Measurements from ENCODE around the gene TEX22.
A peak's percentile ranks its signal among the peaks of the same experiment; 100 is the strongest.
"Not testable (repeated sequence)": the region's sequence is repeated elsewhere in the genome, so short reads cannot be mapped to it uniquely, and the experiment has no call there.

Gene TEX22, protein sequence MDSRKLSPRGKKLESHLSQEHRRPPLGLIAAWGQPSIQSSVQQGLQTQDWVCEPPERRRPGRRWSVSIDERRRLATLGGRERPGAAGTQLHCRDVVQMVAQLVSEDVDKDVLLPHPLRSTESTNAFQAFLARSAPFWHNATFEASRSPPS

DNA sequence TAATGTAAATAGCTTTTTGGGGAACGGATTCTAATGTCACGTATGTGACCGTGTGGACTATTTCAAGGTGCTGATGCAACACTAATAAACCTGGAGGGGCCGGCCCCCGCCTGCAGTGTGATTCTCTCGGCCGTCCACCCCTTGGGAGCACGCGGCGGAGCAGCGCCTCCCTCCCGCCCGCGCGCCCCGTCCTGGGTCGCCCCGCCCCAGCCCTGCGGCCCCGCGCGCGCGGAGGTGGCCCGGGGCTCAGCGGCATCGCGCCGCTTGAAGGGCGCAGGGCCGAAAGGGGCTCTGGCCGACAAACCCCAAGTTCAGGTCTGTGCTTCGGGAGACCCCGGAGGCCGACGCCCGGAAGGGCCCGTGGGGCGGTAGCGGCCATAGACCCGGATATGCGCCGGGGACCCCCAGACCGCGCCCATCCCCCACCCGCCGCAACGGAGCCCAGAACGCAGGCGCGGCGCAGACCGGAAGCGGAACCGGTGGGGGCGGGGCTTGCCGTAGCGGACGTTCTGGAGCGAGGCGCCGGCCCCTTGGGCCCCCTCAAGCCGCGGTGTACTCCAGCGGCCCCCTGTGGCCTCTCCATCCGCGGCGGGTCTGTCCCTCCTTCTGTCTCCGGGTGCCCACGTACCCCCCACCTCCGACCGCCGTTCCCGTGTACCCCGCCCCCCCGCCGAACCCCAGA lies at the start of gene TEX22:
TSS of gene TEX22 (plus strand) at position 495 of the 682 bp plus-strand sequence. CDS start 803 bp downstream, outside the sequence.
- peak; percentile 97 for DNase-seq (ENCODE audit: low spot score)

DNA sequence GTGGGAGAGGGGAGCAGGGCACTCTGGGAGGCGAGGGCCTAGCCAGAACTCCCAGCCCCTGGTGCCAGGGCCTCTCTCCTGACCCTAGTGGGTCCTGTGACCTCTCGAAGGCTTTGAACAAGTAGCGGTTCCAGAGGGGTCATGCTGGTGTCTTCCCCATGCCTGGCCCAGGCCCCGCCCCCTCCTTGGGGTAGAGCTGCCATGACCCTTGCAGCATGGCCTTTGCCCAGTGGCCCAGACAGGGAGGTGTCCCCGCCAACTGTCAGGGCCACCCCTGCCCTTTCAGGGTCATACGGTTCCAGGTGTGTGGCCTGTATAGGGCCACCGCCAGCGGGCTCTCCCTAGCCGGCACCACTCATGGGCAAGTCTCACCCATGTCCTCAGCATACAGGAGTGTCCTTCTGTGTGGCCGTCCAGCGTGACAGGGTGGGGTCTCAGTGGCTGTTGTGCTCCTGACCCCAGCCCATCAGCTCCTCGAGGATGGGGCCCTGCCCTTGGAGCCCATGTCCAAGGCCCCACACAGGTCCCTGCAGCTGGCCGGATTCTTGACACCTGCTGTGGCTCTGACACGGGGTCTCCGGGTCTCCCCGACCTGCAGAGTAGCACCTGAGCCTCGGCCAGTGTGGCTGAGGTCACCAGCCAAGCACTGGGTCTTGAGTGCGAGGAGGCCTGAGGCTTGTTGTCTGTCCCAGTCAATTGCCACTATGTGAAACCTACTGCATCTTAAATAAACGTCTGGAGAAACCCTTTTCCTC lies 49.2 kb upstream of the TEX22 start:
- DNase-seq (ENCODE audit: low spot score) = no peak

DNA sequence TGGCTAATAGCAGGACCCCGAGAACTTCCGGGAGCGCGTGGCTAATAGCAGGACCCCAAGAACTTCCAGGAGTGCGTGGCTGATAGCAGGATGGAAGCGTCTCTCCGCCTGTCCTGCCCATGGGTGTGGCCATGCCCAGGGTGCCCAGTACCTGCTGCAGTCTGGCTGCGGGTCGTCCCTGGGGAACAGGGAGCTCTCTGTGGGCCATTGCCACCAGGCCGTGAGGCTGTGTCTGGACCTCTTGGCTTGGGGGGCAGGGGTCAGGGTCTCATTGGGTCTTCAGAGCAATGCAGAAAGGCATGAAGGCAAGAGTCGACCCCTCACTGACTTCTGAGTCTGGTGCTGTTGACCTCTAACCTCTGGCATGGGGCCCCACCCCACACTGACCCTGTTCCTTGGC lies 48.3 kb upstream of the TEX22 start:
- DNase-seq (ENCODE audit: low spot score) = no peak

DNA sequence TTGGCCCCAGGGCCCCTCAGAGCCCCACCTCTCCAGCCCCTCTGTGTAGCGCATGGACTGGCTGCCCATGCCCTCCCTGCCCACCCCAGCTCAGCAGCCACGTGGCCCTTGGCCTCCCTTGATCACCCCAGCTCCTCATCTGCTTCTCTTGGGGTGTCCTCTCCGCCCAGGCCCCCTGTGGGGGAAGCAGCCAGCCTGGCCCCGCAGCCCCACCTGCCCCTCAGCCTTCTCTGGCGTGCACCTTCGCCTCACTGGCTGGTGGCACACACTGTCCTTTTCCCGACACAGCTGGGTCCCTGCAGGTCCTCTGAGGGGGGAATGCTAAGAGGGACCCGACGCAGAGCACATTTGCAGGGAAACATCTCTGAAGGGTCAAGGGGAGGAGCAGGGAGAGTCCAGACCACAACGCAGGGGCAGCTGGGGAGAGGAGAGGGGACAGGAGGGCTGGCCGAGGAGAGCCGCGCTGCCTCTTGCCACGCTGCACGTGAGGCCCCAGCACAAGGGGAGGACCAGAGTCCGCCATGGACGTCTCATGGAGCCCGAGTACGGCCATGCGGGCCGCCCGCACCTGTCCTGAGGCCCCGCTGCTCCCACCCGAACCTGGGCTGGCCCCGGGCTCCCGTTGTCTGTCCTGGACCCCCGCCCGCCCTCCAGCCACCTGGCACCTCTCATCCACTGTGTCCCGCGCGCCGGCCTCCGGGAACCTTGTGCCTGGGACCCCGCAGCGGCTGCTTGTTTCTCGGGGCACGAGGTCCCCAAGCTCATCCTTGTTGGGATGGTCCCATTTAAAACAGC lies 47.7 kb upstream of the TEX22 start:
- DNase-seq (ENCODE audit: low spot score) = no peak

DNA sequence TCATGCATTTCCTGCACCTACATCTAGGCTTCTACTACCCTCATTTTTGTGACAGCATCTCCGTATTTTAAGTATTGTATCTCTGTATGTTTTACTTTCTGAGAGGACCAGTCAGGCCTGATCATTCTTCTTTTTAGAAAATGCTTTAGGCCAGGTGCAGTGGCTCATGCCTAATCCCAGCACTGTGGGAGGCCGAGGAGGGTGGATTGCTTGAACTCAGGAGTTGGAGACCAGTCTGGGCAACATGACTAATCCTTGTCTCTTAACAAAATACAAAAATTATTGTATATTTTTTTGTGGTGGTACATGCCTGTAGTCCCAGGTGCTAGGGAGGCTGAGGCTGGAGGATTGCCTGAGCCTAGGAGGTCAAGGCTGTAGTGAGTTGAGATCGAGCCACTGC lies 46.9 kb upstream of the TEX22 start:
- no peak for DNase-seq (ENCODE audit: low spot score)

DNA sequence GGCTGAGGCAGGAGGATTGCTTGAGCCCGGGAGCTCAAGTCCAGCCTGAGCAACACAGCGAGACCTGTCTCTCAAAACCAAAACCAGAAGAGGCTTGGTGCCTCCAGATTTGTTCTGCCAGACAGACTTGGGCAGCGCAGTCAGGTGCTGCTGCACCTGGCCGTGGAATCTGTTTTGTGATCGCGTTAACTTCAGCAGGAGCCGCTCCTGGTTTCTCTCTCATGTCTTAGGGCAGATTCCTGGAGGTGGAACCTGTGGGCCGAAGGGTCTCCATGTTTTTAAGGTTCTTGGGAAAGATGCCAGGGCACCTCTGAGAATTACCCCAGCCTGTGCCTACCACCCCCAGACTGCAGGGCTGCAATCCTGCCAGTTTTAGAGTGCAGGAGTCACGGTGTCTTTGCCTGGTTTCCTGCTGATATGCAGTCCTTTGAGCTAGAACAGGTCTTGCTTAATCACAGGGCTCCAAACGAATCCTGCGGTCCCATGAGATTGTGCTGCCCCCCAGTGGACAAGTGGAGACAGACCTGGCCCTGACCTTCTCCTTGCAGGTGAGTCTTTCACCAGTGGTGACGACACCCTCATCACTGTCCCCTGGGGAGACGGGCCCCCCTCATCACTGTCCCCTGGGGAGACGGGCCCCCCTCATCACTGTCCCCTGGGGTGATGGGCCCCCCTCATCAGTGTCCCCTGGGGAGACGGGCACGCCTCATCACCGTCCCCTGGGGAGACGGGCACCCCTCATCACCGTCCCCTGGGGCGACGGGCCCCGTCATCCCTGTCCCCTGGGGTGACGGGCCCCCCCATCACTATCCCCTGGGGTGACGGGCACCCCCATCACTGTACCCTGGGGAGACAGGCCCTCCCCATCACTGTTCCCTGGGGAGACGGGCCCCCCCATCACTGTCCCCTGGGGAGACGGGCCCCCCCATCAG lies 46.2 kb upstream of the TEX22 start:
- peak; percentile 95 for DNase-seq (ENCODE audit: low spot score)

DNA sequence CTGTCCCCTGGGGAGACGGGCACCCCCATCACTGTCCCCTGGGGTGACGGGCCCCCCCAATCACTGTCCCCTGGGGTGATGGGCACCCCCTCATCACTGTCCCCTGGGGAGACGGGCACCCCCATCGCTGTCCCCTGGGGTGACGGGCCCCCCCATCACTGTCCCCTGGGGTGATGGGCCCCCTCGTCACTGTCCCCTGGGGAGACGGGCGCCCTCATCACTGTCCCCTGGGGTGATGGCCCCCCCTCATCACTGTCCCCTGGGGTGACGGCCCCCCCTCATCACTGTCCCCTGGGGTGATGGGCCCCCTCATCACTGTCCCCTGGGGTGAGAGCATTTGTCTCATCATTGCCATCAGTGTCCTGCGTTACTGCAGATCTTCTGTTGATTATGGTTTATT lies 45.2 kb upstream of the TEX22 start:
- DNase-seq (ENCODE audit: low spot score) = no peak

DNA sequence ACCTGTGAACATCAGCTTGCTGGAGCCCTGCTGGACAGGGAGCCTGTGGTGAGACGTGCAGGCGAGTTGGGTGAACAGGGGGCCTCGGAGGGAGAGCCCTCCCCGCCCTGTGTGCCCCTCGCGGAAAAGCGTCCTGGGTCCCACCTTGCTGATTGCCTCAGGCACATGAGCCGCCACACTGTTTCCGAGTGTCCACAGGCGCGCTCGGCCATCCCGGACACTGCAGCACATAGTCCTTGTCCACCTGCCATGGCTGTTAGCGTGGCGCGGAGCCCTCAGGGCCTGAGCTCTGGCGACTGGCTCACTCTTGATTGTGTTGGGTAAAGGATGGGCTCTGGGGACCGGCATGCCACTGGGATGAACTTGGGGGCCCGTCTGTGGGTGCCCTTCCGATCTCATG lies 43.8 kb upstream of the TEX22 start:
- DNase-seq (ENCODE audit: low spot score) = no peak

DNA sequence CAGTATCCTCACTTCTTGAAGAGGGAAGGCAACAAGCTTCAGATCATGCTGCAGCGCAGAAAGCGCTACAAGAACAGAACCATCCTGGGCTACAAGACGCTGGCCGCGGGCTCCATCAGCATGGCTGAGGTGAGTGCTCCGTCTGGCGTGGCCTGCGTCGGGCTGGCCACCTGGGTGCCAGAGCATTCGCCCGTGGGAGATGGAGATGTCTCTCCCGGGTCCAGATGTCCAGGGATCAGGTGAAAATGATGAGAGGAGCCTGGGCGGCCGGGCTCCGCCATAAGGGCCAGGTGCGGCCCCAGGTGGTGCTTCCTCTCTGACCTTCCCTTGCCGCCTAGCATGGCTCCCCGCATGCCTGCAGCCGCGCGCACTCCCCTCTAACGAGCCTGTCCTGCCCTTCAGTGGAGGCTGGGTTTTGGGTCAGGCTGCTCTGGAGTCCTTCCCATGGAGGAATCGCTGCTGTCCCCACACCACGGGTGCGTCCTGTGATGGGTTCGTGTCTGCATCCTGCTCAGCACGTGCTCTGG lies 43.2 kb upstream of the TEX22 start:
- no peak for DNase-seq (ENCODE audit: low spot score)

DNA sequence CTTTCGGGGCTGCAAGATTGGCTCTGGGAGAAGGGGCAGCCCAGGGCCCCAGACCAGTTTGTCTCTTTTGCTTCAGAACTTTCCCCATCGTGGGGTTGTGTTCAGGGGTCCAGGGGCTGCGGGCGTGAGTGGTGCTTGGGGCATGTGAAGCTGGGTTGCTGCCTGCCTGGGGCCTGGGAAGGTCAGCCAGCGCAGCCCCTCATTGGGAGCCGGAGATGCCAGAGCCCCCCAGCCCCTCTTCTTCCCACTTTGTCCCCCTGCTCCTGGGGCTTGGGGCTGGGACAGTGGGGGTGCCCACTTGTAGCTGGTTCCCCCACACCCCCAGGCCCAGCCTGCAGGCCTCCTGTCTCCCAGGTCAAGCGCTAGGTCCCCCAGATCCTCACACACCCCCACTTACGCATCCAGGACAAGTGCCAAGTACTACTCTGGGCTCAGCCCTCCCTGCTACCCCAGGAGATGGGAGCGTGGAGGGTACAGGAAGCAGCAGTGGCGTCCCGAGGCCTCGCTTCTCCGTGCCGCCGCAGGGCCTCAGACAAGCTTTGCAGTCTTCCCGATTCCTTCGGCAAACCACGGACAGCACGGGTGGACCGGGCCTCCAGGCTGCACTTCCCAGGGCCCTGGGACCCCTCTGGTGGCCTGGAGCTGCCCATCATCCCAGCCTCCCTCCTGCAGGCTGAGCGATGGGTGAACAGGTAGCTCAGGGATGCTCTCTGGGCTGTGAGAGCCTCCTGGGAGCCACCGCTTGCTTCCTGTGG lies 42.3 kb upstream of the TEX22 start:
- DNase-seq (ENCODE audit: low spot score) = no peak

DNA sequence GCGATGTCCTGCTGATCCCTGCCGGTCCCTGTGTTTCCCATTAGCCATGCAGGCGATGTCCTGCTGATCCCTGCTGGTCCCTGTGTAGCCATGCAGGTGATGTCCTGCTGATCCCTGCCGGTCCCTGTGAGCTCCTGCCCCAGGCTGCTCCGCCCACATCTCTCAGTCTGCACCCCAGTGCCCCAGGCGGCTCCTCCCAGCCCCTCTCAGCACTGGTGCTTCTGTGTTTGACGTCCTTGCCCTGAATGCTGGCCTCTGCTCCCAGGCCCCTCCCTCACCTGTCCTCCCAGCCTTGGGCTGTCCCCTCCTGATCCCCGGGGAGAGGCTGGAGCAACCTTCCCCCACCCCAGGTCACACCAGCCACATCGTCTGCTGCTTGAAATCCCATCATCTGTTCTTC lies 41.4 kb upstream of the TEX22 start:
- no peak for DNase-seq (ENCODE audit: low spot score)

DNA sequence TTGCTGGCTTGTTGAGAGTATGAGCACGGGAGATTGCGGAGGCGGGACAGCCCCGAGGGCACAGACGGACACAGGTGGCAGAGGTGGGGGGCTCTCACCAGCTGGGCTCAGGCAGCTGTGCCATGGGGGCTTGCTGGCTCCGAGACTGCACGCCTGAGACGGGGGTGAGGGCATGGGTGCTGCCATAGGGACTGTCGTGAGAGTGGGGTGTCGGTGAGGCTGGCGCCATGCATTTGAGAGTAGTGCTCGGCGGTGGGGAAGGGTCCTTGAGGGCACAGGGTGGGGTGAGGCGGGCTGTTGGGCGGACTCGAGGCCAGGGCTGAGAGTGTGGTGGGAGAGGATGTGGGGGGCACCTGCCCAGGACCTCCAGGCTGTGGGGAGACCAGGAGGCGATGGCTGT lies 40.7 kb upstream of the TEX22 start:
- DNase-seq (ENCODE audit: low spot score) = no peak

DNA sequence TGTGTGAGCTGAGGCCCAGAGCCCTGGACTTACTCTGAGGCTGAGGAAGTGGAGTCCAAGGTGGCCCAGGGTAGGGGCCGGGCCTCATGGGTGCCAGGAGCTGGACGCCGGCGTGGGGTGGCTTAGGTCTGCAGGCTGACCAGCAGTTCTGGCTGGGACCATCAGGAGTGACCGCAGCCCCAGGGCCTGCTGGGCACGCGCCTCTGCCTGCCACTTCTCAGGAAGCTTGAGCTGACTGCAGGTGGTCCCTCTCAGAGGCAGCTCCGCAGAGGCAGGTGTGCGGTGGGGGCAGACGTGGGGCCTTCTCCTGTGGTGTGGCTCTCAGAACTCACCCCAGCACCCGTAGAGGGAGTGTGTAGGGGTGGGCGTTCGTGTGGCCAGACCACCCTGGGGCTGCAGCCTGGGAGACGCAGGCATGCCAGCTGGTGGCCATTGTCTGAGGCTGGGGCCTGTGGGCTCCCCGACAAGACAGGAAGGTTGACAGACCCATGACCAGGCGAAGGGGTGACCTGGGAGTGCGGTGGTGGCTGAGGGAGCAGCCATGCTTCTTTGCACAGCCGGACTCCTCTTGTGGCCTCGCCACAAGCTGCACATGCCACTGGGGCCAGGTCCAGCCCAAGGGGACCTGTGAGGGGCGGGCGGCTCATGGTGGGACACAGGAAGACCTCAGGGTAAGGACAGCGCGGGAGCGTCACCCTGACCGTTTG lies 40.0 kb upstream of the TEX22 start:
- no peak for DNase-seq (ENCODE audit: low spot score)

DNA sequence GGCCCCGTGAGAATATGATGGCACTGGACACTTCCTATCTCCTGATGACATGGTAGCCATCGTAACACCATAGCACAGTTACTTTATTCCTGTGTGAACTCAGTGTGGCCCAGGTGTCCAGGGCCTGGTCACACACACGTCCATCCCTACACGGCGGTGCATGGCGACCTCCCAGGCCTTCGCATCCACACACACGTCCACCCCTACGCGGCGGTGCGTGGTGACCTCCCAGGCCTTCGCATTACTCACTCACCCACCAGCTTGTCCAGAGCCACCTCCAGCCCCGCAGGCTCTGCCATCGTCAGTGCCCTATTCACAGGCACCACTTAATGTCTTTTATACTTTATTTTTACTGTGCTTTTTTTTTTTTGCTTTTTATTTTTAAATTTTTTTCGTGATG lies 39.4 kb upstream of the TEX22 start:
- no peak for DNase-seq (ENCODE audit: low spot score)

DNA sequence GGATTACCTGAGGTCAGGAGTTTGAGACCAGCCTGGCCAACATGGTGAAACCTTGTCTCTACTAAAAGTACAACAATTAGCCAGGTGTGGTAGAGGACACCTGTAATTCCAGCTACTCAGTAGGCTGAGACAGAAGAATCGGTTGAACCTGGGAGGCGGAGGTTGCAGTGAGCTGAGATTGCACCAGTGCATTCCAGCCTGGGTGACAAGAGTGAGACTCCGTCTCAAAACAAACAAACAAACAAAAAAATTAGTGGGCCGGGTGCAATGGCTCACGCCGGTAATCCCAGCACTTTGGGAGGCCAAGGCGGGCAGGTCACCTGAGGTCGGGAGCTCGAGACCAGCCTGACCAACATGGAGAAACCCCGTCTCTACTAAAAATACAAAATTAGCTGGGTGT lies 36.9 kb upstream of the TEX22 start:
- not testable (repeated sequence) for DNase-seq (ENCODE audit: low spot score)

DNA sequence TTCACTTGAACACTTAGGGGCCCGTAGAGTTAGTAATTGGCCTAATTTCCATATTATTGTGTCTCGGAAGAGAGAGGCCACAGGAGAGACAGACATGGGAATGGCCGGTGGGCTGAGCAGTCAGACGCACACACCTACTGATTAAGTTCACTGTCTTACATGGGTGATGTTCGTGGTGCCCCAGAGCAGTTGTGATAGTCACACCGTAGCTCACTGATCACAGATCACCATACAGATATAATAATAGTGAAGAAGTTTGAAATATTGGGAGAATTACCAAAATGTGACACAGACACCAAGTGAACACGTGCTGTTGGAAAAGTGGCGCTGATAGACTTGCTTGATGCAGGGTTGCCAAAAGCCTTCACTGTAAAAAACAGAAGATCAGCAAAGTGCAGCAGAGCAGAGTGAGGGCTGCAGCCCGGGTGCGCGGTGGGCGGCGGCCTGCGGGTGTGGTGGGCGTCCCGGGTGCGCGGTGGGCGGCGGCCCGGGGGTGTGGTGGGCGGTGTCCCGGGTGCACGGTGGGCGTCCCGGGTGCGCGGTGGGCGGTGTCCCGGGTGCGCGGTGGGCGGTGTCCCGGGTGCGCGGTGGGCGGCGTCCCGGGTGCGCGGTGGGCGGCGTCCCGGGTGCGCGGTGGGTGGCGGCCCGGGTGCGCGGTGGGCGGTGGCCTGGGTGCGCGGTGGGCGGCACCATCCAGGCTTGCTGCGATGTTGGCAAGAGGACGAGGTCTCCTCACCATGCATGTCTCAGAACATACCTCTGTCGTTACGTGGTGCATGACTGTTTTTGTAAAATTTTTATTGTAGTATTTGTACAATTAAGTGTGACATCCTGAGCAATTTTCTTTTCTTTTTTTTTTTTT lies 34.3 kb upstream of the TEX22 start:
- peak; percentile 88 for DNase-seq (ENCODE audit: low spot score)

DNA sequence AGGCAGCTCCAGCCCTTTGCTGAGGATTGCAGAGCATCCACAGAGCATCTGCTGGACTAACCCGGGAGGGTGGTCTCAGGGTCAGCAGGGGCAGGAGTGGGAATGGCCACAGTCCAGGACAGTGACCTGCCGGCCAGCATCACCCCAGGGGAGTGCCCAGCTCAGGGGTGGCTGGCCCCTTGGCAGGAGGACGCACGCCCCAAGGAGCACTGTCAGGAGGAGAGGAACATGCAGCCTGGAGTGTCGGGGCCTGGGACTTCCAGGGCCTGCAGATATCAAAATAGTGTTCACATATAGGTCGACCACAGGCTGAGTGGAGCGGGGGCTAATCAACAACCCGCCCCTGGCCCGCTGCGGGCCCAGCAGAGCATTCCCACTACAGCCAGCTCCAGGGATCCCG lies 33.2 kb upstream of the TEX22 start:
- DNase-seq (ENCODE audit: low spot score) = no peak

DNA sequence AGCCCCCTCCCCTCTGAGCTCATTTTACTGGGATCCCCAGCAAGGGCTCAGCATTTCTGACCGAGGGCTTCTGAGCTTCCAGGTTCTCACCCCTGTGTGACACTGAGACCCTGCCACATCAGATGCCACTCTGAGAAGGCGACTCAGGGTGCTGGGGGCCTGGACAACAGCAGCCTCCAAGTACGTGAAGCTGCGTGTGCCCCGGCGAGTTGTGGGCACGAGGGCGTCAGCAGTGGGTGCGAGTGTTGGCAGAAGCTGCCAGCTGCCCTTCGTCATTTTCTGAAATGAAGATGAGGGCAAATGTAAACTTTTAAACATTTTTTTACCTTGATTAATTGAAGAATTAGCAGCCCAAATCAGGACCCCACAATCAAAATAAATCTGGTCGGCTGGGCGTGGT lies 32.7 kb upstream of the TEX22 start:
- no peak for DNase-seq (ENCODE audit: low spot score)
